ENCODE measurements around the gene TTC39A. TPM values are rescaled to one million over a fixed set of nuclear protein-coding genes. Genes with fewer than 3 reads are reported as not detected.

TTC39A gene
- total RNA-seq, 4 donors from 2014 or later = 25.6 to 39.8 (median 30.7) TPM

GRCh38 chr1:51285055-51285454 lies 45.3 kb downstream of the TTC39A start:
- H3K36me3 ChIP-seq = no peaks in the 10 kb centered on the region
- no peaks in the 10 kb centered on the region for H3K9me3 ChIP-seq
- no peak overlapping the region for H3K27ac ChIP-seq
- TF ChIP-seq CTCF (IDR thresholded peaks at IDR 0.05) (no peak), POLR2A (IDR thresholded peaks at IDR 0.05) (no peak)
- no peaks in the 10 kb centered on the region for H3K27me3 ChIP-seq
- H3K4me1 ChIP-seq = peaks cover 0 to 9% (median 0%) of the 10 kb centered on the region in 4 donors
- no peak overlapping the region for H3K4me3 ChIP-seq
- DNase-seq = no peak

- H3K27ac ChIP-seq = no peak overlapping the region
- H3K4me1 ChIP-seq = peaks cover 0 to 9% (median 0%) of the 10 kb centered on the region in 4 donors
- DNase-seq = no peak
- TF ChIP-seq POLR2A (IDR thresholded peaks at IDR 0.05) = no peak
- no peak for TF ChIP-seq CTCF (IDR thresholded peaks at IDR 0.05)
- H3K27me3 ChIP-seq = no peaks in the 10 kb centered on the region
- H3K36me3 ChIP-seq = no peaks in the 10 kb centered on the region
- no peaks in the 10 kb centered on the region for H3K9me3 ChIP-seq
- H3K4me3 ChIP-seq = no peak overlapping the region
Observed at GRCh38 chr1:51284487-51284954, 45.8 kb downstream of the TTC39A start.

- no peak overlapping the region for H3K4me3 ChIP-seq
- no peak for TF ChIP-seq POLR2A (IDR thresholded peaks at IDR 0.05)
- TF ChIP-seq CTCF (IDR thresholded peaks at IDR 0.05) = no peak
- DNase-seq = no peak
- H3K27me3 ChIP-seq = no peaks in the 10 kb centered on the region
- no peak overlapping the region for H3K27ac ChIP-seq
- no peaks in the 10 kb centered on the region for H3K36me3 ChIP-seq
- H3K9me3 ChIP-seq = no peaks in the 10 kb centered on the region
- H3K4me1 ChIP-seq = peaks cover 0 to 9% (median 0%) of the 10 kb centered on the region in 4 donors
Observed at GRCh38 chr1:51283979-51284378, 46.4 kb downstream of the TTC39A start.

- Histone ChIP-seq H3K4me3 (no peak overlapping the region), H3K36me3 (no peaks in the 10 kb centered on the region), H3K9me3 (no peaks in the 10 kb centered on the region), H3K27ac (no peak overlapping the region), H3K27me3 (no peaks in the 10 kb centered on the region), H3K4me1 (peaks cover 0 to 9% (median 0%) of the 10 kb centered on the region in 4 donors)
- DNase-seq = no peak
- no peak for TF ChIP-seq POLR2A (IDR thresholded peaks at IDR 0.05)
- no peak for TF ChIP-seq CTCF (IDR thresholded peaks at IDR 0.05)
Observed at GRCh38 chr1:51282605-51283004, 47.8 kb downstream of the TTC39A start.

GRCh38 chr1:51281807-51282206 lies 48.6 kb downstream of the TTC39A start:
- no peak for DNase-seq
- Histone ChIP-seq H3K4me1 (peaks cover 0 to 9% (median 0%) of the 10 kb centered on the region in 4 donors), H3K27me3 (no peaks in the 10 kb centered on the region), H3K27ac (no peak overlapping the region), H3K9me3 (no peaks in the 10 kb centered on the region), H3K4me3 (no peak overlapping the region), H3K36me3 (no peaks in the 10 kb centered on the region)
- no peak for TF ChIP-seq POLR2A (IDR thresholded peaks at IDR 0.05)
- TF ChIP-seq CTCF (IDR thresholded peaks at IDR 0.05) = no peak
